ENCODE results near the gene TRRAP. TPM values are rescaled to one million over a fixed set of nuclear protein-coding genes. Genes with fewer than 3 reads are reported as not detected.

The TRRAP gene
- total RNA-seq, 2 donors from 2014 or later, result 70.1 to 77.2 TPM

GRCh38 chr7:98949336-98950044, 71.2 kb downstream of the TRRAP start:
- no peaks in the 10 kb centered on the region for H3K9me3 ChIP-seq (ENCODE audit: control insufficient read depth, low read length, poor library complexity, severe bottlenecking)
- Mint-ChIP-seq H3K36me3 (ENCODE audit: low read depth) (peaks cover 5% of the 10 kb centered on the region), H3K27me3 (no peaks in the 10 kb centered on the region), H3K27ac (no peak overlapping the region), H3K4me1 (peaks cover 4% of the 10 kb centered on the region), H3K4me3 (no peak overlapping the region)
- ATAC-seq, result no peak
- no peak for DNase-seq

- DNase-seq (no peak), ATAC-seq (no peak)
- H3K27me3 Mint-ChIP-seq, result no peaks in the 10 kb centered on the region
- no peak overlapping the region for H3K4me3 Mint-ChIP-seq
- no peak overlapping the region for H3K27ac Mint-ChIP-seq
- no peaks in the 10 kb centered on the region for H3K9me3 ChIP-seq (ENCODE audit: control insufficient read depth, low read length, poor library complexity, severe bottlenecking)
- H3K36me3 Mint-ChIP-seq (ENCODE audit: low read depth), result peaks cover 13% of the 10 kb centered on the region
- peaks cover 2% of the 10 kb centered on the region for H3K4me1 Mint-ChIP-seq
Observed at GRCh38 chr7:98955992-98956391, 77.7 kb downstream of the TRRAP start.

GRCh38 chr7:98956469-98956868, 78.1 kb downstream of the TRRAP start:
- peaks cover 13% of the 10 kb centered on the region for H3K36me3 Mint-ChIP-seq (ENCODE audit: low read depth)
- no peaks in the 10 kb centered on the region for H3K9me3 ChIP-seq (ENCODE audit: control insufficient read depth, low read length, poor library complexity, severe bottlenecking)
- DNase-seq (no peak), ATAC-seq (no peak)
- no peak overlapping the region for H3K4me3 Mint-ChIP-seq
- H3K4me1 Mint-ChIP-seq, result peaks cover 2% of the 10 kb centered on the region
- H3K27ac Mint-ChIP-seq, result no peak overlapping the region
- no peaks in the 10 kb centered on the region for H3K27me3 Mint-ChIP-seq

- Mint-ChIP-seq H3K27ac (no peak overlapping the region), H3K36me3 (ENCODE audit: low read depth) (peaks cover 13% of the 10 kb centered on the region), H3K4me3 (no peak overlapping the region), H3K27me3 (no peaks in the 10 kb centered on the region), H3K4me1 (peaks cover 2% of the 10 kb centered on the region)
- ATAC-seq (no peak), DNase-seq (no peak)
- H3K9me3 ChIP-seq (ENCODE audit: control insufficient read depth, low read length, poor library complexity, severe bottlenecking), result no peaks in the 10 kb centered on the region
Observed at GRCh38 chr7:98956937-98957336, 78.6 kb downstream of the TRRAP start.

GRCh38 chr7:98957766-98958165, 79.4 kb downstream of the TRRAP start:
- Mint-ChIP-seq H3K27ac (no peak overlapping the region), H3K4me1 (peaks cover 2% of the 10 kb centered on the region), H3K4me3 (no peak overlapping the region), H3K36me3 (ENCODE audit: low read depth) (peaks cover 15% of the 10 kb centered on the region), H3K27me3 (no peaks in the 10 kb centered on the region)
- H3K9me3 ChIP-seq (ENCODE audit: control insufficient read depth, low read length, poor library complexity, severe bottlenecking), result no peaks in the 10 kb centered on the region
- DNase-seq (no peak), ATAC-seq (no peak)

GRCh38 chr7:98958968-98959367, 80.6 kb downstream of the TRRAP start:
- H3K36me3 Mint-ChIP-seq (ENCODE audit: low read depth), result peaks cover 15% of the 10 kb centered on the region
- ATAC-seq (no peak), DNase-seq (no peak)
- H3K9me3 ChIP-seq (ENCODE audit: control insufficient read depth, low read length, poor library complexity, severe bottlenecking), result no peaks in the 10 kb centered on the region
- H3K27me3 Mint-ChIP-seq, result no peaks in the 10 kb centered on the region
- peaks cover 2% of the 10 kb centered on the region for H3K4me1 Mint-ChIP-seq
- peak overlapping the region; percentile 57 for H3K27ac Mint-ChIP-seq
- no peak overlapping the region for H3K4me3 Mint-ChIP-seq

- no peaks in the 10 kb centered on the region for H3K27me3 Mint-ChIP-seq
- H3K9me3 ChIP-seq (ENCODE audit: control insufficient read depth, low read length, poor library complexity, severe bottlenecking), result no peaks in the 10 kb centered on the region
- H3K36me3 Mint-ChIP-seq (ENCODE audit: low read depth), result peaks cover 7% of the 10 kb centered on the region
- H3K4me1 Mint-ChIP-seq, result peaks cover 2% of the 10 kb centered on the region
- no peak overlapping the region for H3K4me3 Mint-ChIP-seq
- DNase-seq, result no peak
- no peak overlapping the region for H3K27ac Mint-ChIP-seq
- no peak for ATAC-seq
Observed at GRCh38 chr7:98963305-98963704, 85.0 kb downstream of the TRRAP start.

GRCh38 chr7:98964596-98964995, 86.3 kb downstream of the TRRAP start:
- no peaks in the 10 kb centered on the region for H3K9me3 ChIP-seq (ENCODE audit: control insufficient read depth, low read length, poor library complexity, severe bottlenecking)
- no peak overlapping the region for H3K27ac Mint-ChIP-seq
- no peak for DNase-seq
- H3K27me3 Mint-ChIP-seq, result no peaks in the 10 kb centered on the region
- ATAC-seq, result no peak
- H3K4me3 Mint-ChIP-seq, result no peak overlapping the region
- H3K4me1 Mint-ChIP-seq, result peaks cover 2% of the 10 kb centered on the region
- H3K36me3 Mint-ChIP-seq (ENCODE audit: low read depth), result peaks cover 3% of the 10 kb centered on the region

- no peak for DNase-seq
- no peaks in the 10 kb centered on the region for H3K9me3 ChIP-seq (ENCODE audit: control insufficient read depth, low read length, poor library complexity, severe bottlenecking)
- peaks cover 5% of the 10 kb centered on the region for H3K36me3 Mint-ChIP-seq (ENCODE audit: low read depth)
- no peak overlapping the region for H3K27ac Mint-ChIP-seq
- no peak for ATAC-seq
- no peaks in the 10 kb centered on the region for H3K27me3 Mint-ChIP-seq
- peaks cover 4% of the 10 kb centered on the region for H3K4me1 Mint-ChIP-seq
- H3K4me3 Mint-ChIP-seq, result no peak overlapping the region
Observed at GRCh38 chr7:98968621-98969020, 90.3 kb downstream of the TRRAP start.

- peaks cover 5% of the 10 kb centered on the region for H3K36me3 Mint-ChIP-seq (ENCODE audit: low read depth)
- no peaks in the 10 kb centered on the region for H3K27me3 Mint-ChIP-seq
- no peak overlapping the region for H3K4me3 Mint-ChIP-seq
- no peak for ATAC-seq
- peaks cover 4% of the 10 kb centered on the region for H3K4me1 Mint-ChIP-seq
- DNase-seq, result no peak
- no peak overlapping the region for H3K27ac Mint-ChIP-seq
- H3K9me3 ChIP-seq (ENCODE audit: control insufficient read depth, low read length, poor library complexity, severe bottlenecking), result no peaks in the 10 kb centered on the region
Observed at GRCh38 chr7:98969386-98969785, 91.1 kb downstream of the TRRAP start.

- Mint-ChIP-seq H3K4me1 (peaks cover 4% of the 10 kb centered on the region), H3K27ac (no peak overlapping the region), H3K4me3 (no peak overlapping the region), H3K27me3 (no peaks in the 10 kb centered on the region), H3K36me3 (ENCODE audit: low read depth) (peaks cover 5% of the 10 kb centered on the region)
- H3K9me3 ChIP-seq (ENCODE audit: control insufficient read depth, low read length, poor library complexity, severe bottlenecking), result no peaks in the 10 kb centered on the region
- ATAC-seq (no peak), DNase-seq (no peak)
Observed at GRCh38 chr7:98970016-98970615, 91.8 kb downstream of the TRRAP start.

GRCh38 chr7:98970805-98971204, 92.5 kb downstream of the TRRAP start:
- peaks cover 5% of the 10 kb centered on the region for H3K36me3 Mint-ChIP-seq (ENCODE audit: low read depth)
- no peak overlapping the region for H3K27ac Mint-ChIP-seq
- H3K9me3 ChIP-seq (ENCODE audit: control insufficient read depth, low read length, poor library complexity, severe bottlenecking), result no peaks in the 10 kb centered on the region
- no peak for ATAC-seq
- DNase-seq, result no peak
- H3K4me1 Mint-ChIP-seq, result peaks cover 6% of the 10 kb centered on the region
- no peak overlapping the region for H3K4me3 Mint-ChIP-seq
- no peaks in the 10 kb centered on the region for H3K27me3 Mint-ChIP-seq

GRCh38 chr7:98974205-98974604, 95.9 kb downstream of the TRRAP start:
- Mint-ChIP-seq H3K4me3 (no peak overlapping the region), H3K4me1 (peaks cover 5% of the 10 kb centered on the region), H3K27me3 (no peaks in the 10 kb centered on the region), H3K27ac (no peak overlapping the region), H3K36me3 (ENCODE audit: low read depth) (peaks cover 9% of the 10 kb centered on the region)
- DNase-seq (no peak), ATAC-seq (no peak)
- H3K9me3 ChIP-seq (ENCODE audit: control insufficient read depth, low read length, poor library complexity, severe bottlenecking), result no peaks in the 10 kb centered on the region
